Measurements from ENCODE around the gene OR52B6. TPM values are rescaled to one million over a fixed set of nuclear protein-coding genes. Genes with fewer than 3 reads are reported as not detected.
"Not testable (repeated sequence)": the region's sequence is repeated elsewhere in the genome, so short reads cannot be mapped to it uniquely, and the experiment has no call there.

Gene OR52B6
- under 1 TPM in 2 of 4 donors, not detected in 2; 0.09 to 0.25 TPM for polyA plus RNA-seq (ENCODE audit: insufficient read length in 4 of 4)

- no peak for DNase-seq (ENCODE audit: low read depth in 4 of 4, low spot score in 2 of 4)
Observed at GRCh38 chr11:5580577-5580976, at the start of gene OR52B6. TSS of gene OR52B6 (plus strand) at chr11:5580877. CDS start at chr11:5580877, 0 bp downstream.

GRCh38 chr11:5531053-5531831, 49.4 kb upstream of the OR52B6 start:
- no peak for DNase-seq (ENCODE audit: low read depth in 4 of 4, low spot score in 2 of 4)

- no peak for DNase-seq (ENCODE audit: low read depth in 4 of 4, low spot score in 2 of 4)
Observed at GRCh38 chr11:5534046-5534445, 46.6 kb upstream of the OR52B6 start.

- no peak for DNase-seq (ENCODE audit: low read depth in 4 of 4, low spot score in 2 of 4)
Observed at GRCh38 chr11:5536482-5536881, 44.2 kb upstream of the OR52B6 start.

- DNase-seq (ENCODE audit: low read depth in 4 of 4, low spot score in 2 of 4) = no peak
Observed at GRCh38 chr11:5541427-5541826, 39.2 kb upstream of the OR52B6 start.

GRCh38 chr11:5546457-5546856, 34.2 kb upstream of the OR52B6 start:
- DNase-seq (ENCODE audit: low read depth in 4 of 4, low spot score in 2 of 4) = no peak

GRCh38 chr11:5547982-5548381, 32.7 kb upstream of the OR52B6 start:
- no peak for DNase-seq (ENCODE audit: low read depth in 4 of 4, low spot score in 2 of 4)

GRCh38 chr11:5548440-5548839, 32.2 kb upstream of the OR52B6 start, which contains the start of gene OR52H1:
TSS of gene OR52H1 (minus strand) at chr11:5548540. CDS start at chr11:5545505, 3,035 bp downstream.
- DNase-seq (ENCODE audit: low read depth in 4 of 4, low spot score in 2 of 4) = no peak

GRCh38 chr11:5550440-5551095, 30.1 kb upstream of the OR52B6 start:
- no peak for DNase-seq (ENCODE audit: low read depth in 4 of 4, low spot score in 2 of 4)

- DNase-seq (ENCODE audit: low read depth in 4 of 4, low spot score in 2 of 4) = no peak
Observed at GRCh38 chr11:5553343-5553742, 27.3 kb upstream of the OR52B6 start.

GRCh38 chr11:5556596-5557188, 24.0 kb upstream of the OR52B6 start:
- no peak for DNase-seq (ENCODE audit: low read depth in 4 of 4, low spot score in 2 of 4)

GRCh38 chr11:5557751-5558150, 22.9 kb upstream of the OR52B6 start:
- DNase-seq (ENCODE audit: low read depth in 4 of 4, low spot score in 2 of 4) = no peak

- no peak for DNase-seq (ENCODE audit: low read depth in 4 of 4, low spot score in 2 of 4)
Observed at GRCh38 chr11:5564259-5565019, 16.2 kb upstream of the OR52B6 start.

GRCh38 chr11:5574654-5575053, 6.0 kb upstream of the OR52B6 start:
- no peak for DNase-seq (ENCODE audit: low read depth in 4 of 4, low spot score in 2 of 4)

GRCh38 chr11:5575152-5575551, 5.5 kb upstream of the OR52B6 start:
- DNase-seq (ENCODE audit: low read depth in 4 of 4, low spot score in 2 of 4) = no peak

- DNase-seq (ENCODE audit: low read depth in 4 of 4, low spot score in 2 of 4) = no peak
Observed at GRCh38 chr11:5577101-5577500, 3.6 kb upstream of the OR52B6 start.

- no peak for DNase-seq (ENCODE audit: low read depth in 4 of 4, low spot score in 2 of 4)
Observed at GRCh38 chr11:5581014-5581413, 337 bp downstream of the OR52B6 start.

GRCh38 chr11:5584458-5584857, 3.8 kb downstream of the OR52B6 start:
- DNase-seq (ENCODE audit: low read depth in 4 of 4, low spot score in 2 of 4) = not testable (repeated sequence)

- DNase-seq (ENCODE audit: low read depth in 4 of 4, low spot score in 2 of 4) = not testable (repeated sequence)
Observed at GRCh38 chr11:5589906-5590305, 9.2 kb downstream of the OR52B6 start.

- no peak for DNase-seq (ENCODE audit: low read depth in 4 of 4, low spot score in 2 of 4)
Observed at GRCh38 chr11:5591613-5592012, 10.9 kb downstream of the OR52B6 start.

GRCh38 chr11:5592615-5593014, 11.9 kb downstream of the OR52B6 start:
- no peak for DNase-seq (ENCODE audit: low read depth in 4 of 4, low spot score in 2 of 4)
